Measurements from ENCODE around the gene DCC. TPM values are rescaled to one million over a fixed set of nuclear protein-coding genes. Genes with fewer than 3 reads are reported as not detected.

DCC gene
- total and polyA plus RNA-seq, 2 donors (not counting 1 experiment from before 2014, with no cell fraction given): not detected

DNA sequence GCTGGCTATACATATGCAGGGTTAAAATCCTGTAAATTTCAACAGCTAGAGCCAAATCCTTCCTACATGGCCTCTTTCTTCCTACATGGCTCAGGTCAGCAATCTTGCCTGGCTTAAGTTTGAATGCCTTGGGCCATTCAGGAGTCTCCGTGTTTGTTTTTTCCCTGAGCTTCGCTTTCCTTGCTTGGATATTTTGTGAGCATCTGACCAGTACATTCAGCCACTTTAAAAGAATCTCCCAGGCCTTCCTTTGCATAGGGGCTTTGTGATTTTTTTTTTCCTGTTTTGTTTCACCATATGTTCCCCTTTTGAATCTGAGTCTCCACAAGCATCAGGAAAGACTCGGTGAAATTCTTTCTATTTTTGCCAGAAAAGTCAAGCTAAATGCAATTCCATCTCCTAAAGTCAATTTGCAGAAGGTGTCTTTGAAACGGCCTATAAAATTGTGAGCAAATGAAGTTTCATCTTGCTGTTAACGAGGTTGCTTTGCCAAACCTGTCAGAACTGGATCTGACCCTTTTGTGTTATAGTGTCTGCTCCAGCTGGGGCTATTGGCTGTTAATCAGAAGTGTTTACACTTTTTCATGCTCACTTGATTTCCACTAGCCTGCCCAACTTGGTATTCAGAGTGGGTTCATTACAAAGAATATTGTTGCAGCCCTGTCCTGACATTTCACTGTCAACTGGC lies 256.9 kb downstream of the DCC start:
- no peak for ATAC-seq (ENCODE audit: low read depth)
- no peak overlapping the region for H3K4me3 Mint-ChIP-seq
- DNase-seq: no peak
- Histone ChIP-seq H3K4me3 (ENCODE audit: control extremely low read depth in 1 of 5, extremely low read depth in 1 of 5, insufficient read depth in 1 of 5, low read depth in 2 of 5, low read length in 4 of 5) (no peak overlapping the region), H3K9me3 (ENCODE audit: control extremely low read depth in 1 of 3, control insufficient read depth in 2 of 3, insufficient read depth in 1 of 3, low read length in 2 of 3) (peaks cover 0 to 6% (median 0%) of the 10 kb centered on the region in 3 donors), H3K4me2 (replicated peaks; ENCODE audit: low read depth, low read length, poor library complexity, severe bottlenecking) (no peak overlapping the region), H4K20me1 (ENCODE audit: control insufficient read depth, insufficient read depth, low read length, poor library complexity, severe bottlenecking) (no peaks in the 10 kb centered on the region), H3K36me3 (replicated peaks in 1 of 2; ENCODE audit: control extremely low read depth in 1 of 2, control insufficient read depth in 1 of 2, extremely low read depth in 1 of 2, insufficient read depth in 2 of 2, low read length in 1 of 2) (no peaks in the 10 kb centered on the region), H2AFZ (ENCODE audit: insufficient read depth, low read depth, low read length, poor library complexity, severe bottlenecking) (no peak overlapping the region), H3K4me1 (ENCODE audit: control insufficient read depth in 2 of 2, insufficient read depth in 2 of 2, low read length in 2 of 2) (no peaks in the 10 kb centered on the region), H3K27ac (ENCODE audit: low read length in 2 of 2) (no peak overlapping the region), H3K79me2 (ENCODE audit: control insufficient read depth, insufficient read depth, low read length) (no peaks in the 10 kb centered on the region), H3K27me3 (replicated peaks in 1 of 4; ENCODE audit: control extremely low read depth in 1 of 4, control insufficient read depth in 3 of 4, insufficient read depth in 4 of 4, low read length in 3 of 4) (no peaks in the 10 kb centered on the region), H3K9ac (ENCODE audit: low read length) (no peak overlapping the region)
- ChIA-PET CTCF (no interaction called here), POLR2A (no interaction called here)
- intact Hi-C loops (cut with micrococcal nuclease): no loop called here
- peaks cover 9% of the 10 kb centered on the region for H3K9me3 Mint-ChIP-seq (ENCODE audit: insufficient read depth)
- WGBS (ENCODE audit: insufficient coverage): 50% methylated on average over 1 of the region's 5 CpGs
- no peak for TF ChIP-seq EZH2 (IDR thresholded peaks at IDR 0.05; ENCODE audit: borderline replicate concordance, insufficient read depth, low read depth, low read length, poor library complexity, severe bottlenecking)
- TF ChIP-seq, protein P1, sequence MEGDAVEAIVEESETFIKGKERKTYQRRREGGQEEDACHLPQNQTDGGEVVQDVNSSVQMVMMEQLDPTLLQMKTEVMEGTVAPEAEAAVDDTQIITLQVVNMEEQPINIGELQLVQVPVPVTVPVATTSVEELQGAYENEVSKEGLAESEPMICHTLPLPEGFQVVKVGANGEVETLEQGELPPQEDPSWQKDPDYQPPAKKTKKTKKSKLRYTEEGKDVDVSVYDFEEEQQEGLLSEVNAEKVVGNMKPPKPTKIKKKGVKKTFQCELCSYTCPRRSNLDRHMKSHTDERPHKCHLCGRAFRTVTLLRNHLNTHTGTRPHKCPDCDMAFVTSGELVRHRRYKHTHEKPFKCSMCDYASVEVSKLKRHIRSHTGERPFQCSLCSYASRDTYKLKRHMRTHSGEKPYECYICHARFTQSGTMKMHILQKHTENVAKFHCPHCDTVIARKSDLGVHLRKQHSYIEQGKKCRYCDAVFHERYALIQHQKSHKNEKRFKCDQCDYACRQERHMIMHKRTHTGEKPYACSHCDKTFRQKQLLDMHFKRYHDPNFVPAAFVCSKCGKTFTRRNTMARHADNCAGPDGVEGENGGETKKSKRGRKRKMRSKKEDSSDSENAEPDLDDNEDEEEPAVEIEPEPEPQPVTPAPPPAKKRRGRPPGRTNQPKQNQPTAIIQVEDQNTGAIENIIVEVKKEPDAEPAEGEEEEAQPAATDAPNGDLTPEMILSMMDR (IDR thresholded peaks at IDR 0.05): no peak
- no peaks in the 10 kb centered on the region for H3K4me1 Mint-ChIP-seq
- H3K27ac Mint-ChIP-seq: no peak overlapping the region
- no peaks in the 10 kb centered on the region for H3K27me3 Mint-ChIP-seq

DNA sequence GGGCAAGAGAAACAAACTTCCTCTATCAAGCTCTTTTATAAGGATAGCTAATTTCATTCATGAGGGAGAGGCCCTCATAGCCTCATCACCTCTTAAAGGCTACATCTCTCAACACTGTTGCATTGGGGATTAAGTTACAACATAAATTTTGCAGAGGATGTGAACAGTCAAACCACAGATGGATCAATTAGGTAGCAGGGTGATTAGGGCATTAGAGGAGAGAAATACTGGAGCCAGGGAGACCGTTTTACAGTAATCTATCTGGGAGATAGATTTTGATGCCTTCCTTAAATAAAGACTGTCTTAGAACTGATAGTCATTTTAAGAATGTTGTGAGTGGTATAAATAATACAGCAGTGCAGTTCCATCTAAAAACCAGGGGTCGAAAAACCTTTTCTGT lies 258.9 kb downstream of the DCC start:
- POLR2A ChIA-PET: no interaction called here
- Mint-ChIP-seq H3K4me3 (no peak overlapping the region), H3K4me1 (no peaks in the 10 kb centered on the region), H3K27me3 (no peaks in the 10 kb centered on the region), H3K27ac (no peak overlapping the region), H3K9me3 (ENCODE audit: insufficient read depth) (peaks cover 4% of the 10 kb centered on the region)
- DNase-seq (no peak), ATAC-seq (ENCODE audit: low read depth) (no peak)
- no peak overlapping the region for H3K4me2 ChIP-seq (replicated peaks; ENCODE audit: low read depth, low read length, poor library complexity, severe bottlenecking)
- H3K27ac ChIP-seq (ENCODE audit: low read length in 2 of 2): no peak overlapping the region
- H3K27me3 ChIP-seq (replicated peaks in 1 of 4; ENCODE audit: control extremely low read depth in 1 of 4, control insufficient read depth in 3 of 4, insufficient read depth in 4 of 4, low read length in 3 of 4): no peaks in the 10 kb centered on the region
- no peak for TF ChIP-seq EZH2 (IDR thresholded peaks at IDR 0.05; ENCODE audit: borderline replicate concordance, insufficient read depth, low read depth, low read length, poor library complexity, severe bottlenecking)
- no peak overlapping the region for H3K4me3 ChIP-seq (ENCODE audit: control extremely low read depth in 1 of 5, extremely low read depth in 1 of 5, insufficient read depth in 1 of 5, low read depth in 2 of 5, low read length in 4 of 5)
- intact Hi-C loops (cut with micrococcal nuclease): no loop called here
- no peak overlapping the region for H2AFZ ChIP-seq (ENCODE audit: insufficient read depth, low read depth, low read length, poor library complexity, severe bottlenecking)
- CTCF ChIA-PET: interaction anchor here (0.7 kb wide), 1 partner anchor 9 kb away, joined by 3 read pairs; no protein-coding TSS in a partner anchor
- no peaks in the 10 kb centered on the region for H3K36me3 ChIP-seq (replicated peaks in 1 of 2; ENCODE audit: control extremely low read depth in 1 of 2, control insufficient read depth in 1 of 2, extremely low read depth in 1 of 2, insufficient read depth in 2 of 2, low read length in 1 of 2)
- H3K9me3 ChIP-seq (ENCODE audit: control extremely low read depth in 1 of 3, control insufficient read depth in 2 of 3, insufficient read depth in 1 of 3, low read length in 2 of 3): peaks cover 0 to 6% (median 0%) of the 10 kb centered on the region in 3 donors
- H3K79me2 ChIP-seq (ENCODE audit: control insufficient read depth, insufficient read depth, low read length): no peaks in the 10 kb centered on the region
- H3K4me1 ChIP-seq (ENCODE audit: control insufficient read depth in 2 of 2, insufficient read depth in 2 of 2, low read length in 2 of 2): no peaks in the 10 kb centered on the region
- no peaks in the 10 kb centered on the region for H4K20me1 ChIP-seq (ENCODE audit: control insufficient read depth, insufficient read depth, low read length, poor library complexity, severe bottlenecking)
- no CpG with 5 or more reads among the region's 2 CpGs for WGBS (ENCODE audit: insufficient coverage)
- no peak overlapping the region for H3K9ac ChIP-seq (ENCODE audit: low read length)

Measured in B cell (primary cell).